HCT116 (cell line): Measurements from ENCODE around the gene SMIM44. TPM values are rescaled to one million over a fixed set of nuclear protein-coding genes. Genes with fewer than 3 reads are reported as not detected.

ENCODE experiments used
- ATAC-seq: fragments of 200-7000 bp; cut with Tn5 transposase; 2 replicates; pipeline ENCODE4 v1.9.1; 2020; ENCODE audit warnings: mild to moderate bottlenecking, moderate library complexity
- BruUV-seq: library from RNA; stranded (reverse); fragments of 400-500 nt; replicated peaks from 2 replicates; lab custom pipeline; 2021; lab: Mats Ljungman, UMichigan
- CTCF ChIA-PET: fragments of 300-600 bp; sonication (Branson Sonifier 250); formaldehyde crosslinking; loops from one replicate; lab custom pipeline; 2021; ENCODE audit warnings: antibody characterized with exemption; lab: Charles Lee
- POLR2A ChIA-PET: fragments of 300-600, 350-600 bp; sonication (Branson Sonifier 250); formaldehyde crosslinking; loops from one replicate; lab custom pipeline; 2021; ENCODE audit warnings: antibody characterized with exemption; lab: Charles Lee
- RAD21 ChIA-PET, 2 experiments: fragments of 300-600 bp; sonication (Branson Sonifier 250); formaldehyde crosslinking; loops; one replicate each; lab custom pipeline; 2023; ENCODE audit warnings: low total read pairs in 2 of 2; ENCODE audit not compliant: uncharacterized antibody in 2 of 2, unreplicated experiment in 2 of 2, low non-redundant PET in 1 of 2; lab: Charles Lee
- DNase-seq: peaks from one replicate; pipeline ENCODE4 v3.0.0-alpha.2; 2010; ENCODE audit warnings: low read depth, low spot score
- H2AFZ ChIP-seq: fragments of 200-600 bp; shearing (Covaris generic), sonication (generic); 2 replicates; pipeline ENCODE4 v1.6.1; 2017; ENCODE audit warnings: low read depth, mixed run types, mixed read lengths, antibody characterized with exemption, low read length; ENCODE audit not compliant: poor library complexity, severe bottlenecking
- H3K27ac ChIP-seq: 2 replicates; pipeline ENCODE4 v1.5.1; 2012; ENCODE audit warnings: low read depth, low read length
- H3K27me3 ChIP-seq: fragments of 200-600 bp; sonication (generic); 2 replicates; pipeline ENCODE4 v1.6.1; 2016; ENCODE audit warnings: mixed run types, low read length, mixed read lengths; ENCODE audit not compliant: insufficient read depth
- H3K36me3 ChIP-seq, 2 experiments: fragments of 200-500 bp in 1 of 2; fragments of 200-600 bp in 1 of 2; sonication (Bioruptor generic) in 1 of 2; sonication (generic) in 1 of 2; 2 replicates each; pipeline versions ENCODE4 v1.5.1 to v1.6.1; 2014 to 2016; ENCODE audit warnings: low read length in 2 of 2, inconsistent platforms in 1 of 2, mixed read lengths in 1 of 2, mixed run types in 1 of 2; ENCODE audit not compliant: insufficient read depth in 2 of 2, control insufficient read depth in 1 of 2
- H3K4me1 ChIP-seq, 2 experiments: fragments of 200-600 bp in 1 of 2; sonication (generic) in 1 of 2; 2 replicates each; pipeline versions ENCODE4 v1.5.1 to v1.6.1; 2012 to 2017; ENCODE audit warnings: low read length in 2 of 2, inconsistent platforms in 1 of 2, mild to moderate bottlenecking in 1 of 2, mixed read lengths in 1 of 2, mixed run types in 1 of 2, moderate library complexity in 1 of 2; ENCODE audit not compliant: insufficient read depth in 2 of 2, control insufficient read depth in 1 of 2
- H3K4me2 ChIP-seq: fragments of 200-600 bp; sonication (generic); 2 replicates; pipeline ENCODE4 v1.6.1; 2017; ENCODE audit warnings: mixed run types, low read length, mixed read lengths
- H3K4me3 ChIP-seq, 2 experiments: fragments of 200-600 bp in 1 of 2; sonication (generic) in 1 of 2; replicated peaks in 1 of 2; 2 replicates each; pipeline ENCODE4 v1.5.1; 2011 to 2016; ENCODE audit warnings: low read length in 2 of 2, control low read depth in 1 of 2, low read depth in 1 of 2, mild to moderate bottlenecking in 1 of 2, mixed read lengths in 1 of 2, mixed run types in 1 of 2
- H3K79me2 ChIP-seq: fragments of 200-600 bp; sonication (generic); 2 replicates; pipeline ENCODE4 v1.6.1; 2017; ENCODE audit warnings: mild to moderate bottlenecking, mixed run types, low read length, moderate library complexity, mixed read lengths; ENCODE audit not compliant: insufficient read depth
- H3K9ac ChIP-seq: fragments of 200-600 bp; sonication (generic); 2 replicates; pipeline ENCODE4 v1.6.1; 2016; ENCODE audit warnings: low read length, mixed read lengths
- H3K9me2 ChIP-seq: fragments of 200-600 bp; sonication (generic), shearing (Covaris generic); 2 replicates; pipeline ENCODE4 v1.6.1; 2017; ENCODE audit warnings: mixed run types, mild to moderate bottlenecking, moderate library complexity; ENCODE audit not compliant: insufficient read depth
- H3K9me3 ChIP-seq, 2 experiments: fragments of 200-500 bp in 1 of 2; fragments of 200-600 bp in 1 of 2; sonication (Bioruptor generic) in 1 of 2; sonication (generic) in 1 of 2; 2 replicates each; pipeline ENCODE4 v1.6.1; 2014 to 2017; ENCODE audit warnings: low read length in 2 of 2, mixed read lengths in 2 of 2, inconsistent platforms in 1 of 2, low read depth in 1 of 2, mild to moderate bottlenecking in 1 of 2, mixed run types in 1 of 2, moderate library complexity in 1 of 2; ENCODE audit not compliant: control insufficient read depth in 1 of 2, insufficient read depth in 1 of 2
- H4K20me1 ChIP-seq: fragments of 200-600 bp; sonication (generic), shearing (Covaris generic); 2 replicates; pipeline ENCODE4 v1.6.1; 2017; ENCODE audit warnings: mixed run types, mild to moderate bottlenecking, moderate library complexity; ENCODE audit not compliant: insufficient read depth
- CEBPB ChIP-seq: IDR thresholded peaks from 2 replicates; pipeline ENCODE4 v1.6.1; 2012; ENCODE audit warnings: low read depth
- EZH2 ChIP-seq: fragments of 200-600 bp; sonication (generic); IDR thresholded peaks from 2 replicates; pipeline ENCODE4 v1.6.1; 2017; ENCODE audit warnings: antibody characterized with exemption, mixed run types
- JUND ChIP-seq: IDR thresholded peaks from 2 replicates; pipeline ENCODE4 v1.6.1; 2012
- POLR2A ChIP-seq: IDR thresholded peaks from 2 replicates; pipeline ENCODE4 v1.7.0; 2011; ENCODE audit warnings: borderline replicate concordance; ENCODE audit not compliant: insufficient read depth, insufficient read length; ENCODE audit errors: extremely low read depth
- RAD21 ChIP-seq: IDR thresholded peaks from 2 replicates; pipeline ENCODE4 v1.6.1; 2012; ENCODE audit warnings: low read depth, mild to moderate bottlenecking
- SIN3A ChIP-seq: IDR thresholded peaks from 2 replicates; pipeline ENCODE4 v1.6.1; 2012; ENCODE audit warnings: low read depth
- SP1 ChIP-seq: IDR thresholded peaks from 2 replicates; pipeline ENCODE4 v1.6.1; 2012; ENCODE audit warnings: low read depth
- ZNF274 ChIP-seq: fragments of 200-500 bp; sonication (Bioruptor generic); IDR thresholded peaks from 2 replicates; pipeline ENCODE4 v1.6.1; 2014; ENCODE audit warnings: mild to moderate bottlenecking, low read depth, low read length, inconsistent platforms
- intact Hi-C: fragments of 100-400 bp; cut with micrococcal nuclease; formaldehyde crosslinking; loops from 2 replicates; pipeline ENCODE4 v1.10.0; 2022
- total RNA-seq: library from RNA; stranded (reverse); gene quantifications from one replicate; pipeline ENCODE4 v1.2.1, GENCODE V29; 2021; ENCODE audit not compliant: unreplicated experiment
- TF ChIP-seq, protein P1 (sequence below): IDR thresholded peaks from 2 replicates; pipeline ENCODE4 v1.6.1; 2012
- TF ChIP-seq, protein P2 (sequence below), 3 experiments: fragments of 200-600 bp in 1 of 3; sonication (generic) in 1 of 3; IDR thresholded peaks in 2 of 3; conservative IDR thresholded peaks in 1 of 3; 2 replicates each; pipeline ENCODE4 v1.5.1; 2012 to 2017; ENCODE audit warnings: low read depth in 2 of 3, low read length in 2 of 3, antibody characterized with exemption in 1 of 3, borderline replicate concordance in 1 of 3, control low read depth in 1 of 3, mild to moderate bottlenecking in 1 of 3, mixed read lengths in 1 of 3, mixed run types in 1 of 3, moderate library complexity in 1 of 3; ENCODE audit not compliant: insufficient read depth in 1 of 3
- TF ChIP-seq, protein P3 (sequence below): IDR thresholded peaks from 2 replicates; pipeline ENCODE4 v1.6.1; 2012

The SMIM44 gene
- total RNA-seq, 1 experiment from 2014 or later, result not detected

DNA sequence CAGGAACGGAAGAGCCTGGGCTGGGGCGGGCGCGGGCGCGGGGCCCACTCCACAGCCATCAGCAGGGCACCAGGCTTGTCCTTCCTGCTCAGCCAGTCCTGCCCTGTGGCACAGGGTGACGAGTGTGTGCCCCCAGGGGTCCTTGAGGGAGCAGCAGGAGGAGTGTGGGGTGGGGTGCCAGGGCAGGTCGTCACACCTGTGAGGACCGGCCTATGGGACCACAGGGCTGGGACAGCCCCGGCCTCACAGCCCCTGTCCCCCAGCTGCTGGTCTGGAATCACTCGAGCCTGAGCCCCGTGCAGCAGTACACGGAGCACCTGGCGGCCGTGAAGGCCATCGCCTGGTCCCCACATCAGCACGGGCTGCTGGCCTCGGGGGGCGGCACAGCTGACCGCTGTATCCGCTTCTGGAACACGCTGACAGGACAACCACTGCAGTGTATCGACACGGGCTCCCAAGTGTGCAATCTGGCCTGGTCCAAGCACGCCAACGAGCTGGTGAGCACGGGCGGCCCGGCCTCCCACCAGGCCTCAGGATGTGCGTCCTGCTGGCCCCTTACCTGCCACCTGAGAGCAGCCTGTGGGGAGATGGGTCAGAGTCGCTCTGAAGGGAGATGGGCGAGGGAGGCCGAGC lies 49.0 kb upstream of the SMIM44 start:
- H3K27me3 ChIP-seq, result no peaks in the 10 kb centered on the region
- no peaks in the 10 kb centered on the region for H4K20me1 ChIP-seq
- POLR2A ChIA-PET, result no interaction called here
- BruUV-seq, result no TSS peak
- H3K4me1 ChIP-seq, result no peaks in the 10 kb centered on the region
- no peak for DNase-seq
- H2AFZ ChIP-seq, result no peak overlapping the region
- ATAC-seq, result no peak
- no peaks in the 10 kb centered on the region for H3K79me2 ChIP-seq
- no peaks in the 10 kb centered on the region for H3K9me2 ChIP-seq
- H3K27ac ChIP-seq, result no peak overlapping the region
- TF ChIP-seq ZNF274 (no peak), RAD21 (no peak), SP1 (no peak), SIN3A (no peak), EZH2 (no peak), JUND (no peak), CEBPB (no peak), POLR2A (no peak)
- TF ChIP-seq, protein P1, sequence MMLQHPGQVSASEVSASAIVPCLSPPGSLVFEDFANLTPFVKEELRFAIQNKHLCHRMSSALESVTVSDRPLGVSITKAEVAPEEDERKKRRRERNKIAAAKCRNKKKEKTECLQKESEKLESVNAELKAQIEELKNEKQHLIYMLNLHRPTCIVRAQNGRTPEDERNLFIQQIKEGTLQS, result no peak
- TF ChIP-seq, protein P2, sequence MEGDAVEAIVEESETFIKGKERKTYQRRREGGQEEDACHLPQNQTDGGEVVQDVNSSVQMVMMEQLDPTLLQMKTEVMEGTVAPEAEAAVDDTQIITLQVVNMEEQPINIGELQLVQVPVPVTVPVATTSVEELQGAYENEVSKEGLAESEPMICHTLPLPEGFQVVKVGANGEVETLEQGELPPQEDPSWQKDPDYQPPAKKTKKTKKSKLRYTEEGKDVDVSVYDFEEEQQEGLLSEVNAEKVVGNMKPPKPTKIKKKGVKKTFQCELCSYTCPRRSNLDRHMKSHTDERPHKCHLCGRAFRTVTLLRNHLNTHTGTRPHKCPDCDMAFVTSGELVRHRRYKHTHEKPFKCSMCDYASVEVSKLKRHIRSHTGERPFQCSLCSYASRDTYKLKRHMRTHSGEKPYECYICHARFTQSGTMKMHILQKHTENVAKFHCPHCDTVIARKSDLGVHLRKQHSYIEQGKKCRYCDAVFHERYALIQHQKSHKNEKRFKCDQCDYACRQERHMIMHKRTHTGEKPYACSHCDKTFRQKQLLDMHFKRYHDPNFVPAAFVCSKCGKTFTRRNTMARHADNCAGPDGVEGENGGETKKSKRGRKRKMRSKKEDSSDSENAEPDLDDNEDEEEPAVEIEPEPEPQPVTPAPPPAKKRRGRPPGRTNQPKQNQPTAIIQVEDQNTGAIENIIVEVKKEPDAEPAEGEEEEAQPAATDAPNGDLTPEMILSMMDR (IDR thresholded peaks at IDR 0.05 in 2 of 3, conservative IDR thresholded peaks at IDR 0.05 in 1 of 3; ENCODE audit: borderline replicate concordance in 1 of 3, insufficient read depth in 1 of 3, low read depth in 2 of 3, low read length in 2 of 3), result no peak
- TF ChIP-seq, protein P3, sequence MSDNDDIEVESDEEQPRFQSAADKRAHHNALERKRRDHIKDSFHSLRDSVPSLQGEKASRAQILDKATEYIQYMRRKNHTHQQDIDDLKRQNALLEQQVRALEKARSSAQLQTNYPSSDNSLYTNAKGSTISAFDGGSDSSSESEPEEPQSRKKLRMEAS, result no peak
- TF ChIP-seq, all 23 proteins: peak for 0
- Histone ChIP-seq H3K9me3 (no peaks in the 10 kb centered on the region), H3K9ac (no peak overlapping the region), H3K36me3 (peaks cover 11 to 31% of the 10 kb centered on the region in 2 experiments; a peak in 3 of 4 replicates), H3K4me3 (no peak overlapping the region), H3K4me2 (no peak overlapping the region)
- intact Hi-C loops, result no loop called here
- ChIA-PET CTCF (no interaction called here), RAD21 (no interaction called here)
